ENCODE measurements around the gene C12orf50. TPM values are rescaled to one million over a fixed set of nuclear protein-coding genes. Genes with fewer than 3 reads are reported as not detected.
"Not testable (repeated sequence)": the region's sequence is repeated elsewhere in the genome, so short reads cannot be mapped to it uniquely, and the experiment has no call there.

Gene C12orf50
- polyA plus RNA-seq, 1 experiment = not detected

DNA sequence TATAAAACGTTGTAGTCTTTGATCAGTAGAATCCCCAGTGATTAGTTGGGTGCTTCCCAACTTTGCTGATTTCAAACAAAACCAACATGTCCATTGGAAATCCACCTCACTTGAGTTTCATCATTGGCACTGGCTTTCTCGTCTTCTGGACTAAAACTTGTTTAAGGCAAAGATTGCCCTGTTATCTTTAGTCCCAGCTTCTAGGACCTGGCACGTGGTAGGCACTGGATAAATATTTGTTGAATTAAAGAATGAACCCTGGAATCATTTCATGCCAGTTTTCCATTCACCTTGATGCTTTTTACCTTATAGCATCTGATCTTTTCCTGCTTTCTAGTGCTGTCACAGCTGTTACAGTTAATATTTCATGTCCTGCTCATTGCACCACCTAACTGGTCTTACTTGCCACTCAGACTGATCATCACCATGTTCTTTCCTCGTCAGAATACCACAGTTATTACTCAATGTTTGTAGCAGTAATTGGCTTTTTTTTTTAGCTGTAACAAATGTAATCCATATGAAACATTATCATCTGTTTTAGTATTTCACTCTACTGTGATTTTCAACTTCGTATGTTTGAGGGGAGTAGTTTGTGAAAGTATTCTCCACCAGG is 7.3 kb upstream of the C12orf50 start:
- CTCF ChIA-PET = no interaction called here
- POLR2A ChIA-PET = interaction anchor here (0.7 kb wide), 1 partner anchor 21 kb away, joined by 4 read pairs; no protein-coding TSS in a partner anchor

DNA sequence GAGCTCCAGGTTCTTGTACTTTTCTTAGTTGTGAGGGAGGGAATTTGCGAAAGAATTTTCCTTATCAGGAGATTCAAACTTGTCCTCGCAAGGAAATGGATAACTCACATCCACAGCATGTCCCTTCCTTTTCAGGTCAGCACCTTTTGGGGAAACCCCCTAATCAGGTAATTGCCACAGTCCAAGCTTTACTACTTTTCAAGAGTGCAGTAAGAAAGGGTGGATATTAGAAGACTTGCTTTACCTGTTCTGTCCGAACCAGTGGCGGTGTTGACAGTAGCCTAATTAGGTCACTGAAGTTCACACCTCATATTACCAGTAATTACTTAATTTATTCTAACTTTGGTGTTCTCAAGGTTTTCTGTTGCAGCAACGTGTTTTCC is 6.7 kb upstream of the C12orf50 start:
- CTCF ChIA-PET = no interaction called here
- POLR2A ChIA-PET = interaction anchor here (0.7 kb wide), 1 partner anchor 163 kb away, joined by 4 read pairs; no protein-coding TSS in a partner anchor
- Histone ChIP-seq H3K27ac (ENCODE audit: low read depth, low read length) (peak overlapping the region; percentile 35), H3K4me3 (ENCODE audit: low read depth, low read length) (peak overlapping the region; percentile 90), H3K27me3 (ENCODE audit: control insufficient read depth, insufficient read depth, low read length) (no peaks in the 10 kb centered on the region), H3K9me3 (ENCODE audit: control insufficient read depth, insufficient read depth, low read length) (0 out of 2 replicates have a peak, but pooled peaks cover 3% of the 10 kb centered on the region)
- no peak for DNase-seq (ENCODE audit: low read depth, low spot score)
- no peak for TF ChIP-seq CTCF (IDR thresholded peaks at IDR 0.05; ENCODE audit: low read depth, low read length)

More for the DNA sequence above, 7.3 kb upstream of the C12orf50 start:
- H3K4me3 ChIP-seq (ENCODE audit: low read depth, low read length) = peak overlapping the region; percentile 90
- no peaks in the 10 kb centered on the region for H3K9me3 ChIP-seq (ENCODE audit: control insufficient read depth, insufficient read depth, low read length)
- DNase-seq (ENCODE audit: low read depth, low spot score) = no peak
- TF ChIP-seq CTCF (IDR thresholded peaks at IDR 0.05; ENCODE audit: low read depth, low read length) = no peak
- H3K27me3 ChIP-seq (ENCODE audit: control insufficient read depth, insufficient read depth, low read length) = no peaks in the 10 kb centered on the region
- no peak overlapping the region for H3K27ac ChIP-seq (ENCODE audit: low read depth, low read length)

DNA sequence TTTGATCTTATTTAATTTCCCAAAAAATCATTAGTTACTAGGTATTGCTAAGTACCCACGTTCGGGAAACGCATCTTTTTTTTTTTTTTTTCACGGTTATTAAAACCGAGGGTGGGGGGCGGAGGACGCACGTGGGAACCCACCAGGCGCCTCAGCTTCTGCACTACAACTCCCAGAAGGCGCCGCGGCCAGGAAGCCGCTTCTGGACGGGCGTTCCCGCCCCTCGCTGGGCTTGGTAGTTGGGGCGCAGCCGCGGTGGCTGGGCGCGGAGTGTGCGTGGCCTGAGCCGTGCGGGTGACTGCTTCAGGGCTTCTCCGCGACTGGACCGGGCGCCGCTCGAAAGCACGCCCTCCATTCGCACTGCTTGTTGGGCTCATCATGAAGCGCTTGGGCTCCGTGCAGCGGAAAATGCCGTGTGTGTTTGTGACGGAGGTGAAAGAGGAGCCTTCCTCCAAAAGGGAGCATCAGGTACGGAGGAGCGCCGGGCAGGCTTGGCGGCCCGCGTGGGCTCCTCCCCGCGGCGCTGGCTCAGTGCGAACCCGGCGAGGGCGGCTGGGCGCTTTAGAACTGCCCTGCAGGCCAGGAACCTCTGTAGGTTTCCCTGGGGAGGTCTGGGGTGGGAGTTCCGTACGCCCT is 6.2 kb upstream of the C12orf50 start:
- POLR2A ChIA-PET = interaction anchor here (0.6 to 0.7 kb wide), 2 partner anchors 18 to 162 kb away, joined by 3 to 4 read pairs; no protein-coding TSS in a partner anchor
- peak overlapping the region; percentile 35 for H3K27ac ChIP-seq (ENCODE audit: low read depth, low read length)
- no peak for TF ChIP-seq CTCF (IDR thresholded peaks at IDR 0.05; ENCODE audit: low read depth, low read length)
- H3K4me3 ChIP-seq (ENCODE audit: low read depth, low read length) = peak overlapping the region; percentile 90
- H3K27me3 ChIP-seq (ENCODE audit: control insufficient read depth, insufficient read depth, low read length) = no peaks in the 10 kb centered on the region
- CTCF ChIA-PET = no interaction called here
- DNase-seq (ENCODE audit: low read depth, low spot score) = peak; percentile 54
- H3K9me3 ChIP-seq (ENCODE audit: control insufficient read depth, insufficient read depth, low read length) = 0 out of 2 replicates have a peak, but pooled peaks cover 3% of the 10 kb centered on the region

GRCh38 chr12:88031161-88031560 is 2.0 kb upstream of the C12orf50 start:
- CTCF ChIA-PET; H3K27ac ChIP-seq (ENCODE audit: low read depth, low read length); H3K27me3 ChIP-seq (ENCODE audit: control insufficient read depth, insufficient read depth, low read length); H3K9me3 ChIP-seq (ENCODE audit: control insufficient read depth, insufficient read depth, low read length); H3K4me3 ChIP-seq (ENCODE audit: low read depth, low read length); POLR2A ChIA-PET; DNase-seq (ENCODE audit: low read depth, low spot score): not testable (repeated sequence)

GRCh38 chr12:88026196-88026595 is 3.0 kb downstream of the C12orf50 start:
- POLR2A ChIA-PET = no interaction called here
- no peak overlapping the region for H3K4me3 ChIP-seq (ENCODE audit: low read depth, low read length)
- DNase-seq (ENCODE audit: low read depth, low spot score) = no peak
- H3K27ac ChIP-seq (ENCODE audit: low read depth, low read length) = no peak overlapping the region
- H3K9me3 ChIP-seq (ENCODE audit: control insufficient read depth, insufficient read depth, low read length) = 0 out of 2 replicates have a peak, but pooled peaks cover 3% of the 10 kb centered on the region
- CTCF ChIA-PET = no interaction called here
- TF ChIP-seq CTCF (IDR thresholded peaks at IDR 0.05; ENCODE audit: low read depth, low read length) = no peak
- no peaks in the 10 kb centered on the region for H3K27me3 ChIP-seq (ENCODE audit: control insufficient read depth, insufficient read depth, low read length)

All from AG04450 (cell line).